GM19395 (cell line): ENCODE data around the gene MAP4K5.

Experiments
- ATAC-seq: cut with Tn5 transposase; IDR thresholded peaks from one replicate; pipeline ENCODE4 v1.9.1; 2021; ENCODE audit warnings: mild to moderate bottlenecking, moderate library complexity; ENCODE audit not compliant: unreplicated experiment

MAP4K5 gene

DNA sequence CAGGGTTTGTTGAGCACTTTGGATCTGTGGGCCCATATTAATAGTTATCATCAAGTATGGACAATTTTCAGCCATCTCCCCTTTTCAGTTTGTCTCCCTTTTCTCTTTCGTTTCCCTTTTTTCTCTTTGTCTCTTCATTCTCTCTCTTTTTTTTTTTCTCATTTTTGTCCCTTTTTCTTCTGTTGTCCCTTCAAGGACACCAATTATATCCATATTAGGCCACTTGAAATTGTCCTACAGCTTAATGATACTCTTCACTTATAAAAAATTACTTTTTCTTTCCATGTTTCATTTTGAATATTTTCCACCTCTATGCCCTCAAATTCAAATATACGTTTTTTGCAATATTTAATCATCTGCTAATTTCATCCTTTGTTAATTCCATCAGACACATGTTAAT is 53.3 kb downstream of the MAP4K5 start:
- no peak for ATAC-seq

DNA sequence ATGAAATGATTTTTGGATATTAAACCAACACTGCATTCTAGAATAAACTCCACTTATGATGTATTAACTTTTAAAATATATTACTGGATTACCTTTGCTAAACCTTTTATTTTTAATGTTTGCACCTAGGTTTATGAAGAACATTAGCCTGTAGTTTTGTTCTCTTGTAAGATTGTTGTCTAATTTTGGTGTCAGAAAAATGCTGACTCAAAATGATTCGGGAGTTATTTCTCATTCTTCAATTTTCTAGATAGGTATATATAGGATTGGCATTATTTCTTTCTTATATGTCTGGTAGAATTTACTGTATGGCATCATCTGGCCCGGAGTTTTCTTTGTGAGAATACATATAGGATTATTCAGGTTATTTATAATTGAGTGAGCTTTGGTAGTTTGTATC is 54.6 kb downstream of the MAP4K5 start:
- ATAC-seq, result no peak

DNA sequence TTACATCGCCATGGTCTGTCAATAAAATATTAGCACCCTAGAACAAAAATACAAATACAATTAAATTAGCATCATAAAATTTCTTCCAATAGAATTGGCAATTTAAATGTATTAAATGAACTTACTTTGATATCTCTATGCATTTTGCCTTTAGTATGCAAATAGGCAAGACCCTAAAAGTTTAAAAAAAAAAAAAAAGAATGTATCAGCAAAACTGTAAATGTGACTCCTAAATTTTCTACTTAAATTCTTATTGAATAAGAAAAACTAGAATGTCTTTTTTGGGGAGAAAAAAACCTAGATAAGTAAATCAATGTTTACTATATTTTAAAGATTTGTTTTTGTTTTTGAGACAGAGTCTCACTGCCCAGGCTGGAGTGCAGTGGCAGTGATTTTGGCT is 56.2 kb downstream of the MAP4K5 start:
- no peak for ATAC-seq

DNA sequence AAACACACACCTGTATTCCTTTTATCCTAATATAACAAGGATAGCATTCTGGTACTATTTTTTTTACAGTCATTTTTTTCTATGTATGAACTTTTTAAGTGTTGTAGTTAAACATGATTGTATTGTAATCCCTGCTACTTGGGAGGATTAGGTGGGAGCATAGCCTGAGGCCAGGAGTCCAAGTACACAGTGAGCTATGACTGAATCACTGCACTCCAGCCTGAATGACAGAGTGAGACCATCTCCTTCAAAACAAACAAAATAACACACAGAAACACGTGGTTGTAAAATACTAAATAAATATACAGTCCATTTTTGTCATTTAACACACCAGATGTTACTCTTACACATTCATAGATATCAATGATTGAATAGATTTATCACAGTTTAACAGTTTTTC is 56.9 kb downstream of the MAP4K5 start:
- no peak for ATAC-seq

DNA sequence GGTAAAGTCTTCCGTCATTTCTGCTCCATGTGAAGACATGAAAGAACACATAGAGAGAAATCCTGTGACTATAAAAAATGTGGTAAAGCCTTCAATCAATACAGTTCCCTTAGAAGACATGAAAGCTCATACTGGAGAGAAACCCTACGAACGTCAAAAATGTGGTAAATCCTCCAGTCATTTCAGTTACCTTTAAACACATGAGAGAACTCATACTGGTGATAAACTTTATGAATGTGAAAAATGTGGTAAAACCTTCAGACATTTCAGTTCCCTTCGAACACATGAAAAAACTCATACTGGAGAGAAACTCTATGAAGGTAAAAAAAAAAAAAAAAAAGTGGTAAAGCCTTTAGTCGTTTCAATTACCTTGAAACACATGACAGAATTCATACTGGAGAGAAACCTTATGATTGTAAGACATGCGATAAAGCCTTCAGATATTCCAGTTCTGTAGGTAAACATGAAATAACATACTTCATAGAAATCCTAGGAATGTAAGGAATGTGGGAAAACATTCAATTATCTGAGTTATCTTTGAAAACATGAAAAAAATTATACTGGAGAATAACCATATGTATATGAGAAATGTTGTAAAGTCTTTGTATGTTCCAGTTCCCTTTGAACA is 60.4 kb downstream of the MAP4K5 start:
- ATAC-seq, result no peak

DNA sequence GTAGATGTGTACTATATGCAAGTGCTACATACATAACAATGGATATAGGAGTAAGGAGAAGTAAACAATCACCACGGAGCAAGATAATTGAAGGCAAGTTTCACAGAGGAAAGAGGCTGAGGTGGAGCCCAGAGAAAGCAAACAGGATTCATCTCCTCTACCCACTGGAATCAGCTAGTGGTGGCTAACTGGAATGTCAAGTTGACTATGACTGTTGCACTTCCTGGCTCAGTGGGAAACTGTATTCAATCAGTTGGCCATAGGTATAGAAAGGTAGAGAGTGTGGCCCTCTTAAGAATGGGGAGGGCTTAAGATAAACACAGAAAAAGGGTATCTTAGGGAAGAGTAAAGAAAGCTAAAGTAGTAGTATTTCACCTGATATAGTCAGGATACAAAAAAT is 62.4 kb downstream of the MAP4K5 start:
- ATAC-seq, result no peak

DNA sequence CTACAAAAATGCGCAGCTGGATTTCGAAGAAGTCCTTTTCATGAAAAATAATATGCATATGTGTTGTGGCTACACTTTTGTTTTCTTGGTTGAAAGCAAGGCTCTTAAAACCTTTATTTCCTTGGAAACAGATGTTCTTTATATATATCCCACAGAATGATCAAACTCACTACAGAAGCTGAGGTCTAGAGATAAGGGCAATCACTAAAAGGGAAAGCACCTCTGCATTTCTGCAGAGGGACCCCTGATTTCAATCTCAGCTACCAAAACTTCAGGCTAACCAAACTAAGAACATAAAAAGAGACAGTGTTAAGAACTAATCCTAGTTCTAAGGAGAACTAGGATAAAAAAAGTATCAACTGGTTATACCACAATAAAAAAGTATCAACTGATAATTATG is 70.3 kb downstream of the MAP4K5 start:
- ATAC-seq, result no peak

DNA sequence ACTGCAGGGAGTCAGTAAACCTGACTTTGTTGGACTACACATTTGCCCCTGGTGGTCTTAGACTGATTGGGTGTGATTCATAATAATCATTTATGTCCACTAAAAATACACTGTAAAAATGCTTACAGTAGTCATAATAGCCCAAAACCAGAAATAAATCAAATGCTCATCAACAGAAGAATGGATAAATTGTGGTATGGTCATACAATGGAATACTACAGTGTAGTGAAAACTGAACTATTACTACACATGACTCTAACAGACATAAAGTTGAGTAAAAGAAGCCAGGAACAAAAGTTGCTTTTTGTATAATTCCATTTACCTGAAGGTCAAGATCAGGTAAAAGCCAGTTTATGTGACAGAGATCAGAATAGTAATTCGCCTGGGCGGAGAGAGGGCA is 78.5 kb downstream of the MAP4K5 start:
- ATAC-seq, result no peak

DNA sequence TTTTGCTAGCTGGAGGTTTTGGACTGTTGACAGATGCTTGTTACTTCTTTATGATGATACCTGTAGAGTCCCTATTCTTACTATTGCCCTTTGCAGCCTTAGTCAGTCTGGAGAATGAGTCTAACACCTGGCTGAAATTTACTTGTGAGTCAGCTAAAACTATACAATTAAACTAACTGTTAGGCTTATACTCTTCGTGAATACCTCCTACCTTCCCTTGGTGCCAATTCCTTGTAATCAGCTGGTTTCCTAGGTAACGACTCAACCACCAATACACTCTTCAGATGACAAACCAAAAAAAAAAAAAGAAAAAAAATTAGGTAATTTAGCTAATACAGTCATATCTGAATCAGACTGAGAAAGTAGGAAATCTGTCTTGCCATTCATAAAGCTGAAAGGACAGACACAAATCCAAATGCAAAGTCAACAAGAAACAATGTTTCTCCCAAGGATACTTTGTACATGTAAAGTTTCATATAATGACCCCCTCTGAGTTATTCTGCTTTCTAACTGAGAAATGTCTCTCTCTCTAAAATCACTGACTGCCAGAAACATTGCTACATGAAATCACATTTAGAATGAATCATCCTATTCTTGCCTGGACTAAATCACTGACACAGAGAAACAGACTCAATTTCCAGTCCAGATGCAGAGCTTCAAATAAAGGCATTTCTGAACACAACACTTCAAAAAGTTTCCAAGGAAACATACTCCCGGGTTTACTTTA is 79.2 kb downstream of the MAP4K5 start:
- ATAC-seq, result no peak

DNA sequence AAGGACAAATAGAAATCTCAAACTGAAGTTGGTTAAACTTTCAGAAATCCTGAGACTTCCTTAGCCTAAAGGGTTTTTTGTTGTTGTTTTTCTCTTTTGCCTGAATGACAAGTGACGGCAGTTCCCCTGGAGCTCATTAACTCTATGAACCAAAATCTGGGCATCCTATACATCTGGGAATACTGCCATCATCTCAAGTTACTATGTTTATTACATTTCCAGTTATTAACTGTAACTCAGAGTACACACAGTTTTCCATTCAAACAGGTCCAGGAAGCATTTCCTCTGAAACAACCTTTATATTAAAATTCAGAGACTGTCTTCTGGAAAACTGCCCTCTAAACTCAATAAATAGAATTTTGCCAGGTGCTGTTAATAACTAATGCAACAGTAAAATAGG is 80.1 kb downstream of the MAP4K5 start:
- no peak for ATAC-seq

DNA sequence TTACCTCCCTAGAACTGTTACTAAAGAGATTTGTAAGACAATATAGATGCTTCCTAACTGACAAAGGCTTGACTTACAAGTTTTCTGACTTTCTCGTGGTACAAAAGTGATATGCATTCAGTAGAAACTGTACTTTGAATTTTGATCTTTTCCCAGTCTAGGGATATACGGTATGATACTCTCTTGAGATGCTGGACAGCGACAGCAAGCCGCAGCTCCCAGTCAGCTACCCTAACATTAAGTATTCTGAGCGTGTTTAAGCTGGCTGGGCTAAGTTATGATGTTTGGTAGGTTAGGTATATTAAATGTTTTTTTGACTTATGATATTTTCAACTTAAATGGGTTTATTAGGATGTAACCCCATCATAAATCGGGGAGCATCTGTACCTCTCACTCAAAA is 80.5 kb downstream of the MAP4K5 start:
- no peak for ATAC-seq

DNA sequence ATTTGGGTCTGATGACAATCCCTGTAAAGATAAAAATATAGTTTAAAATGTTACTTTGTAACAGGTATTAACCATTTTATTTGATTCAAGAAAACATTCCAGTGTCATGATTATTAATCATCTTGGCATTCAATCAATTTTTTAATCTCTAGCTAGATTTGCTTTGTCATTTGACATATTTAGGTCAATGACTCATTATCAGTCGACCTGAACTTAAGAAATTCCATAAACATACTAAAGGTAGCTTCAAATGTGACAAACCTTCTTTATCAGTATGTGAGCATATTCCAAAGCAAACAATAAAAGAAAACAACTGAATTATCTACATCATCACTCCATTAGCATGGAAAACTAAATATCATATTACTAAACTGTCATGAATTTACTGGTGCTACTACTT is 84.9 kb downstream of the MAP4K5 start:
- ATAC-seq, result no peak

DNA sequence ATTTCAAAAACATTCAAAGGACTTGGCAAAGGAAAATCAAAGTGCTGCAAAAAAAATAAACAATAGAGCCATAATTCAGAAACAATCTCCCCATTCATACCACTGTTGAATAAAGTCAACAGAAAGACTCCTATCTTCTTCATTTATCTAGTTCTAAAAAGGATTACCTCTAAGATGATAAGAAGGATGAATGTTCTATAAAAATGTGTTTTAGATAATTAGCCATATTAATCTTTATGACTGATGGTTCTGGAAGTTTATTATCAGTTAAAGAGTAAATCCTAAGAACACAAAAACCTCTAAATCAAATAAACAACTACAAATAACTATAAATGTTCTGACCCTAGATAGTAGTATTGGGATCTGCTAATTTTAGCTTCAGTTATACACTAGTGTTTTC is 97.8 kb downstream of the MAP4K5 start:
- no peak for ATAC-seq

DNA sequence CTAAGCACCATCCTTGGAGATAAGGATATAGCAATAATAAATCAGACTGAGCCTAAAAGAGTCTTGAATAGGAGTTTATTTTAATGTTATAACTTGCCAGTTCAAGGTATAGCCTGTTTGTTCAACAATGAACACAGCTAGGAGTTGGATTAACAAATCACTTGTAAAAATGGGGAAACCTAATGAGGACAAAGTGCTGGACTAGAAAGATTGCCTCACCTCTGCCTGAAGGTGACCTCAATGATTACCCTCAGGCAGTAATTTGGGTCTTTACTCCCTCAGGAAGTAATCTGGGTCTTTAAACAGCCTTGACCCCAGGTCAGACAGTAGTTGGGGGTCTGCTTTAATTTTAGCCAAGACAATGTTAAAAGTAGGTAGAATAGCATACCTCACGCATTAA is 100.2 kb downstream of the MAP4K5 start:
- ATAC-seq, result no peak

DNA sequence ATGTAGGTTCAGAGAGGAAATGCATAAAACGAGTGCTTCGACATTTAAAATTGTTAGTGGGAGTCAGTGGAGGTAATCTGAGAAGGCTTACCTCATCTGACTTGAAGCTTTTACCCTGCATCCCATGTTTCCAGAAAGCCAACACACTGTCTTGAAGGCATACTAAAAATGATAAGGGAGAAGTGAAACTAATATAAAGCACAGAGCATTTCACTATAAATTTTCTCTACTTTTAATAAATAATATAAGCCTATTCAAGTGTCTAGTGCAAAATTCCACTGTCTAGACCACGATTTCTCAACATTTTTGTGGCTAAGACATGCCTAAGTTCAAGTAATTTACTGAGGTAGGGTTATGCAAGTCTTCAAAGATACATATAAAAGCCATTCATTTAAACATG is 106.6 kb downstream of the MAP4K5 start:
- ATAC-seq, result no peak

DNA sequence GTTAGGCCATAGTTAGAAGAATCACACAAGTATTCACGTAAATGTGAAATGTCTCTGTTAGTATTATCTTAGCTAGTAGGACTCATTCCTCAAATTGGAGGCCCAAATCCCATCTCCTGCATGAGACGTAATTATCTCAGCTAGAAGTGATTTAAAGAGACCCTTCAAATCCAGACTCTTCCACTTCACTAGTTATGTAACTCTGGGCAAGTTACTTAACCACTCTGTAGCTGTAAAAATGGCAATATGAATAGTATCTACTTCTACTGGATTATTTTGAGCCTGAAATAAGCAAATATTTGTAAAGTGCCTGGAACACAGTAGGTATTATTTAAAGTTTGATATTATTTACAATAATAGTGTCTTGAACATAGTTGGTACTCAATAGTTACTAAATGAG is 107.3 kb downstream of the MAP4K5 start:
- no peak for ATAC-seq

DNA sequence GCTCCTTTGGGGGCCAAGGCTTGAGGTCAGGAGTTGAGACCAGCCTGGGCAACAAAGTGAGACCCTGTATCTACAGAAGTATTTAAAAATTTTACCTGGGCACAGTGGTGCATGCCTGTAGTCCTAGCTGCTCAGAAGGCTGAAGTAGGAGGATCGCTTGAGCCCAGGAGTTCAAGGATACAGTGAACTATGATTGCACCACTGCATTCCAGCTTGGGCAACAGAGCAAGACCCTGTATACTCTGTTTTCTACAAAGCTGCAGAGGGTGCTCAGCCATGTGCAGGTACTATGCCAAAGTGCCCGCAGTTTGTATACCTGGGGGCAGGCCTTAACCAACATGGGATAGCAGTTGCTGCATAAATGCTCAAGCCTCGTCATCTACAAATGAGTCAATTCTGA is 108.8 kb downstream of the MAP4K5 start:
- no peak for ATAC-seq

DNA sequence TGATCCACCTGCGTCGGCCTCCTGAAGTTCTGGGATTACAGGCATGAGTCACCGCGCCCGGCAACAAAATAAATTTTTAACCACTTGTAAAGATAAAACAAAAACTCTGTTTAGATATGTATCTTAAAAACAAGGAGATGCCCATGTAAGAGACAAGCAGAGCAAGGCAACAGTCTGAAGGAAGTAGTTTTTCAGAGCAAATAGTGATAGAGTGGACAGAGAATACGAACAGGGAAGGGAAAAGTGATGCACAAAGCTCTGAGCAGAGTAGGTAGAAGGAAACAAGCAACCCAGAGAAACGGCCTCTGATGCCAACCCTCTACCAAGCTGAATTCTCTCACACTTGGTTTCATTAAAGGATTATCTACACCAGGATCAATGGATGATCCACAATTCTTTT is 110.9 kb downstream of the MAP4K5 start:
- no peak for ATAC-seq

DNA sequence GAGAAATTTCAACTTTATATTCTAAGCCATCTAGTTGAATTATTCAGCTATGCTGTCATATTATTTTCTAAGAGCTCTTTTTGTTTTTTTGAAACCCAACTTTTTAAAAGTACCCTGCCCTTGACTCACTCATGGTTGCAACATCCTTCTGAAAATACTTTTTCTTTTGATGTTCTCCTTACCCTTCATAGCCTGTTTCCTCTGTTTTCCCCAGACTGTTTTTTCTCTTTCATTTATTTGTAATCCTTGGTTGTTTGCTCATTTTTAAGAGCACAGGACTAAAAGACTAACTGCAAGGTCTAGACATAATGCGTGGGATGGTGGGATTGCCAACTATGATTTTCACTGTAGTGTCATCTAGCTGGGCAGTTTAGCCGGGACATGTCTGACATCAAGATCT is 114.5 kb downstream of the MAP4K5 start:
- no peak for ATAC-seq

DNA sequence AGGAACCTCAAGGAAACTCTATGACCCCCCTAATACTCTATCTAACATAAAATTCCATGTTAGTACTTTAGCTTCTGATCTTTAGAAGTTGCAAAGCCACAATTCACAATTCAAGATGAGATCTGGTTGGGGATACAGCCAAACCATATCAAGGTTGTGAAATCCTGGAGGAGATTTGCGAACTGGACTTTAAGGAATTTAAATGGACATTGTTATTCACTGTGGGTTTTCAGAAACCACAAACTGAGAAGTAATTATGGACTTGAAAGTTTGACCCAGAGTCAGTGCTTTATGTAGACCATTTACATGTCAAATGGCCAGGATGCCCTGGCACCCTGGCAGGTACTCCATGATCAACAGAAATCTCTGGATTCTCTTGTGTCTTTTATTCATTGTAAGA is 121.4 kb downstream of the MAP4K5 start:
- no peak for ATAC-seq

DNA sequence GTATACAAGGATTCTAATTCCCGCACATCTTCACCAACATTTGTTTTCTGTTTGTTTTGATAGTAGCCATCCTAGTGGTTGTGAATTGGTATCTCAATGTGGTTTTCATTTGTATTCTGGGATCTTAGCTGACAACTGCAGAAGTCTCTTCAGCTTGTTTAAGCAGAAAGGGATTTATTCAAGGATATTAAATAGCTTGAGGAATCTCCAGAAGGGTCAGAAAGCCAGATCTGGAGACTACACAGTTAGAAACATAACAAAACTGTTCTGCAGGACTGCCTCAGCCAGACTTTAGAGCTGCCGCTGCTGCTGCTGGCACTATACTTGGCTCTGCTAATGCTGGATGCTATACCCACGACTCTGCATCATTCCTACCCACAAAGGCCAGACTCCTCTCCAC is 122.3 kb downstream of the MAP4K5 start:
- ATAC-seq, result no peak

DNA sequence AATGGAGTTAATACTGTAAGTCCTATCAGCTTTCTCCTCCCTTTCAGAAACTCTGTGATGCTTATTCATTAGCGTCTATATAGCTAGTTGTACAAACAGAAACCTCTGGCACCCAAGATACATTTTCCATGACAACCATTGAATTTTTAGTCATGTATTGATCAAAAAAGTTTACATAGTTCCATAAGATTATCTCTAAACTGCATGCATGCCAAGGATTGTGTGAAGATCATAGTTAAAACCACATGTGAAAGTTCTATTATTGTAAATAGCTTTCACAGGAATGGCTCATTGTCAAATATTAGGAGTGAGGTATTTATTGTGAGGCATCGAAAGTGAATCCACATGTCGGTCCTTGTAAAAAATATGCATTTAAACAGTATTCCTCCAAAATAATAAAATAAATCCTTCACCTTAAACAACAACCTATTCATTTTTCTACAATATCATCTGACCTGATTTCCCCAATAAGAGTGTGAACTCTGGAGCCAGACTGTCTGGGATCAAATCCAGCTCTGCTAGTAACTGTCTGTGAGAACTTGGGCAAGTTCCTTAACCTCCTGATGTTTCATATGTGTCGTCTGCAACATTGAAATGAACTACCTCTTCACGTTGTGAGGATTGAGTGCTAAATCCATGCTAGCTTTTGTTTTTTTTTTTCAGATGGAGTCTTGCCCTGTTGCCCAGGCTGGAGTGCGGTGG is 125.1 kb downstream of the MAP4K5 start:
- ATAC-seq, result no peak
